Bronchial epithelial cell (primary cell): ENCODE data around the gene LZTR1. TPM values are rescaled to one million over a fixed set of nuclear protein-coding genes. Genes with fewer than 3 reads are reported as not detected.
"Not testable (repeated sequence)": the region's sequence is repeated elsewhere in the genome, so short reads cannot be mapped to it uniquely, and the experiment has no call there.

Experiments used
- DNase-seq: peaks from one replicate; pipeline ENCODE4 v3.0.0-alpha.2; 2010; ENCODE audit warnings: low read depth
- FAIRE-seq: peaks from 2 replicates; lab custom pipeline; 2011; peaks lifted over from hg19 to GRCh38; lab: Jason Lieb, UNC
- H3K27me3 ChIP-seq: 2 replicates; pipeline ENCODE4 v1.5.1; 2011; ENCODE audit warnings: low read length; ENCODE audit not compliant: control insufficient read depth, insufficient read depth
- H3K36me3 ChIP-seq: 2 replicates; pipeline ENCODE4 v1.5.1; 2011; ENCODE audit warnings: low read length; ENCODE audit not compliant: control insufficient read depth, insufficient read depth
- H3K4me3 ChIP-seq: 2 replicates; pipeline ENCODE4 v1.5.1; 2011; ENCODE audit warnings: mild to moderate bottlenecking, low read depth, low read length, control low read depth
- total RNA-seq: library from RNA; depleted of rRNA; stranded (reverse); fragments of >200 nt; gene quantifications from 2 replicates; pipeline ENCODE4 v1.2.1, GENCODE V29; 2014
- TF ChIP-seq, protein P1 (sequence below): IDR thresholded peaks from 2 replicates; pipeline ENCODE4 v1.5.1; 2011; ENCODE audit warnings: mild to moderate bottlenecking, moderate library complexity, low read length, control low read depth, inconsistent platforms; ENCODE audit not compliant: insufficient read depth, severe bottlenecking

LZTR1 gene
- total RNA-seq, 1 donor from 2014 or later = 14.7 TPM

GRCh38 chr22:20970939-20971657 lies 11.0 kb upstream of the LZTR1 start:
- DNase-seq (no peak), FAIRE-seq (no peak)
- Histone ChIP-seq H3K27me3 (no peaks in the 10 kb centered on the region), H3K36me3 (no peaks in the 10 kb centered on the region), H3K4me3 (no peak overlapping the region)
- TF ChIP-seq, protein P1, sequence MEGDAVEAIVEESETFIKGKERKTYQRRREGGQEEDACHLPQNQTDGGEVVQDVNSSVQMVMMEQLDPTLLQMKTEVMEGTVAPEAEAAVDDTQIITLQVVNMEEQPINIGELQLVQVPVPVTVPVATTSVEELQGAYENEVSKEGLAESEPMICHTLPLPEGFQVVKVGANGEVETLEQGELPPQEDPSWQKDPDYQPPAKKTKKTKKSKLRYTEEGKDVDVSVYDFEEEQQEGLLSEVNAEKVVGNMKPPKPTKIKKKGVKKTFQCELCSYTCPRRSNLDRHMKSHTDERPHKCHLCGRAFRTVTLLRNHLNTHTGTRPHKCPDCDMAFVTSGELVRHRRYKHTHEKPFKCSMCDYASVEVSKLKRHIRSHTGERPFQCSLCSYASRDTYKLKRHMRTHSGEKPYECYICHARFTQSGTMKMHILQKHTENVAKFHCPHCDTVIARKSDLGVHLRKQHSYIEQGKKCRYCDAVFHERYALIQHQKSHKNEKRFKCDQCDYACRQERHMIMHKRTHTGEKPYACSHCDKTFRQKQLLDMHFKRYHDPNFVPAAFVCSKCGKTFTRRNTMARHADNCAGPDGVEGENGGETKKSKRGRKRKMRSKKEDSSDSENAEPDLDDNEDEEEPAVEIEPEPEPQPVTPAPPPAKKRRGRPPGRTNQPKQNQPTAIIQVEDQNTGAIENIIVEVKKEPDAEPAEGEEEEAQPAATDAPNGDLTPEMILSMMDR = no peak

- not testable (repeated sequence) for H3K36me3 ChIP-seq, FAIRE-seq, DNase-seq
Measured at GRCh38 chr22:20972014-20972694, 9.9 kb upstream of the LZTR1 start.

GRCh38 chr22:20972933-20973577 lies 9.0 kb upstream of the LZTR1 start:
- DNase-seq (no peak), FAIRE-seq (no peak)
- TF ChIP-seq, protein P1 = no peak
- Histone ChIP-seq H3K27me3 (no peaks in the 10 kb centered on the region), H3K4me3 (no peak overlapping the region), H3K36me3 (no peaks in the 10 kb centered on the region)

More at GRCh38 chr22:20972014-20972694, 9.9 kb upstream of the LZTR1 start:
- not testable (repeated sequence) for H3K4me3 ChIP-seq, H3K27me3 ChIP-seq

DNA sequence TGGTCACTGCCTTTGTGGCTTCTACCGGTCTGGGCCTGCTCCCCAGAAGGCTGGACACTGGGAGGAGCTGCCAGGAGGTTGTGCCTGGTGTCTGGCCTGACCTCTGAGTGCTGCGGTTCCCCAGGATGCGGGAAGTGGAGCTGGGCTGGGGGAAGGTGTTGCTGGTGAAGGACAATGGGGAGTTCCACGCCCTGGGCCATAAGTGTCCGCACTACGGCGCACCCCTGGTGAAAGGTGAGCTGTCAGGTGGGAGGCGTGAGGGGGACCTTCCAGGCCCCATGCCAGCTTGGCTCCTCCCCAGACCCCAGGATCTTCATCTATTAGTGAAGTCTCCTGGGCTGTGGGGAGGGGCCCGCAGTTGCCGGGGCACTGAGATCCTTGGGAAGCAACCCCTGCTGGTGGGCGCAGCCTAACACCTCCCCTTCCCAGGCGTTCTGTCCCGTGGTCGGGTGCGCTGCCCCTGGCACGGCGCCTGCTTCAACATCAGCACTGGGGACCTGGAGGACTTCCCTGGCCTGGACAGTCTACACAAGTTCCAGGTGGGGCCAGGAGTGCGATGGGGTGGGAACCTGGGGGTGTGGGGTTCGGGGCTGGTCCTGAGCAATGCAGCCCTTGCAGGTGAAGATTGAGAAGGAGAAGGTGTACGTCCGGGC lies 8.3 kb upstream of the LZTR1 start:
- Histone ChIP-seq H3K4me3 (no peak overlapping the region), H3K36me3 (no peaks in the 10 kb centered on the region), H3K27me3 (no peaks in the 10 kb centered on the region)
- no peak for FAIRE-seq
- DNase-seq = no peak
- TF ChIP-seq, protein P1 = no peak

GRCh38 chr22:20974336-20974955 lies 7.7 kb upstream of the LZTR1 start:
- Histone ChIP-seq H3K4me3 (no peak overlapping the region), H3K36me3 (no peaks in the 10 kb centered on the region), H3K27me3 (no peaks in the 10 kb centered on the region)
- DNase-seq (no peak), FAIRE-seq (peak; percentile 90)
- TF ChIP-seq, protein P1 = no peak
